Upper lobe of left lung (tissue), 4 donors: ENCODE results near the gene DEFB131B.

Experiments
- CTCF ChIP-seq, 6 experiments: fragments of 450-650 bp in 4 of 6; fragments of 200-600 bp in 2 of 6; sonication (generic) in 2 of 6; IDR thresholded peaks; one replicate each; pipeline ENCODE4 v1.5.1; 2016 to 2019; ENCODE audit warnings: antibody characterized with exemption in 6 of 6
- EP300 ChIP-seq, 4 donors: sonication (generic); formaldehyde crosslinking; IDR thresholded peaks; one replicate each; pipeline ENCODE4 v1.5.1; 2017; ENCODE audit warnings: antibody characterized with exemption in 4 of 4, control low read depth in 2 of 4
- POLR2A ChIP-seq, 4 donors: fragments of 450-650 bp; IDR thresholded peaks; one replicate each; pipeline ENCODE4 v1.5.1; 2016 to 2017; ENCODE audit warnings: antibody characterized with exemption in 4 of 4, mild to moderate bottlenecking in 2 of 4
- POLR2AphosphoS5 ChIP-seq, 2 donors: sonication (generic); formaldehyde crosslinking; IDR thresholded peaks; one replicate each; pipeline ENCODE4 v1.5.1; 2017; ENCODE audit warnings: antibody characterized with exemption in 2 of 2

GRCh38 chr11:71927820-71928736 lies 49.8 kb downstream of the DEFB131B start, which contains the start of gene XNDC1N:
- TF ChIP-seq CTCF (IDR thresholded peaks at IDR 0.05): no peak
- no peak for TF ChIP-seq EP300 (IDR thresholded peaks at IDR 0.05)
- no peak for TF ChIP-seq POLR2A (IDR thresholded peaks at IDR 0.05)
- peak in 1 of 2 donors; percentile 48 for TF ChIP-seq POLR2AphosphoS5 (IDR thresholded peaks at IDR 0.05)
